GM18505 (cell line): Measurements from ENCODE around the gene CEP126.

Experiments
- ATAC-seq: cut with Tn5 transposase; IDR thresholded peaks from one replicate; pipeline ENCODE4 v1.9.1; 2021; ENCODE audit not compliant: unreplicated experiment
- POLR2A ChIP-seq: IDR thresholded peaks from 4 replicates; pipeline ENCODE4 v1.6.1; 2011; ENCODE audit warnings: borderline replicate concordance; ENCODE audit not compliant: insufficient read depth, insufficient read length; ENCODE audit errors: extremely low read depth

CEP126 gene

DNA sequence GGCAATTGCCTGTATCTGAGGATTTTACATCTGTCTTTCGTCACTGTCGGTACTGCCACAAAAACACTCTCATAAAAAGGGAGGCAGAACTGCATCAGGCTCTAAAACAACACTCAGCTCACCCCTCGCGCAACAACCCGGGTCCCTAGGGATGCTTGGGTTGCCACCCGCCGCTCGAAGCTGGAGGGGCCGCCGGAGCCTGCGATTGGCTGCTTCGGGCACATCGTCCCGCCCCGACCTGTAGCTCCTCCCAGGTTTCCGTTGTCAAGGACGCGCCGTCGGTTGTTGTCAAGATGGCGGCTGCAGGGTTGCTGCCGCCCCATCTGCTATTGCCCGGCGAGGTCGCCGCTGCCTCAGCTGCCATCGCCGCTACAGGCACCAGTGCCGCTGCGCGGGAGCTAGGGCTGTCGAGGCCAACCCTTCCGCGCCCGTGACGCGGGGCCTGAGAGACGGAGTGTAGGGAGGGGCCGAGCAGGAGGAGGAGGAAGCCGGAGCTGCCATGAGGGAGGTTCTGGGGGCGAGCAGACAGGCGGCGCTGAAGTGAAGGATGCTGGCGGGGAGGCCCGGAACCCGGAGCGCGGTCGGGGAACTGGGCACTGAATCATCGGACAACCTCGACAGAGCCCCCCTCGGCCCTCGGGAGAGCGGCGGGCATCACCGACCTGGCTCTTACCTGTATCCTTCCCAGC, at the start of gene CEP126:
CEP126 (plus strand) TSS at position 273 of the 689 bp plus-strand sequence; CDS start at position 548, 275 bp downstream.
- TF ChIP-seq POLR2A: no peak
- ATAC-seq: peak; percentile 100

- no peak for TF ChIP-seq POLR2A
- no peak for ATAC-seq
These were observed 48.0 kb upstream of the CEP126 start for GRCh38 chr11:101866619-101867491.

- ATAC-seq: no peak
These were observed 46.9 kb upstream of the CEP126 start for GRCh38 chr11:101867951-101868350.

DNA sequence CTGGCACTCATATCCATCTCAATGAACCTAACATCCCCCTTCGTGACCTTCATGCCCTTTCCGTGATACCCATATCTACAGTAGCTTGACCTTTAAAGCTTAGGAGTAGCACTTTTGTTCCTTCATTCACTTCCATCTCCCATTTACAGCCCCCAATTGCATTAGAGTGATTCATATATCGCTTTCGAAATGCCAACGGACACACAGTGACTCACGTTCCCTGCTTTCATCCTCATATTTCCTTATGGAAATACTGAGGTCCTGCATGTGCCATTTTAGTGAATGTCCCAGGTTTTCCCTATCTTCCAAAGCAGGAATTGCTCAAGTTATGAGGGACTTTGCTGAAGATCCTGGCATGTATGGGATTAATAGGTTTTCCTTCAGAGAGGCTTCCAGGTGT, 44.3 kb upstream of the CEP126 start:
- no peak for TF ChIP-seq POLR2A
- no peak for ATAC-seq

More at GRCh38 chr11:101867951-101868350, 46.9 kb upstream of the CEP126 start:
- TF ChIP-seq POLR2A: no peak

DNA sequence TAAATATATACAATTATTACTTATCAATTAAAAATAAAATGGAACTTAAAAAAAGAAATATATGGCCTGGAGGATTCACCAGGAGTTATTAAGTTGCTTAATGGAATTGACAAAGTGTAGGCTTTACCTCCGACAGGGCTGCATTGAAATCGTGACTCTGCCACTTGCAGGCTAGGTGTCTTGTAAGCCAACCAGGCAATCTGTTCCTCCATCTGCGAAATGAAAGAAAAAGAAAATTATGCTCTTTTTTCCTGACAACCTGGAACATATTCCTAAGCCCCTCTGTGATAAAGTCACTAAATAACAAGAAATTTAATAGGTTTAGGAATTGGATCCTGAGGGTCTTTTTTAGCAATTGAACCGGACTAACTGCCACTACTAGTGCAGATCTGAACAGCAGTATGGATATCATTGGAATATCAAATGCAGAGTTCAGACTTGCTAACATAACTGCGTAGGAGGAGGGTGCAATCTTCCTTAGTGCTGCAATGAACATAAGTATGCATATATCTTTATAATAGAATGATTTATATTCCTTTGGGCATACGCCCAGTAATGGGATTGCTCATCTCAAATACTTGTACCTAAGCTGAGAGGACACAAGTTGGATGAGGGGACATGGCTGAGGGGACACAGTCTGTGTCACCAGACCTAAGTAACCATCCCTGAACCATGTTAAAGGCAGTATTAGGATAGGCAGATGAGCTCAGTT, 42.5 kb upstream of the CEP126 start:
- no peak for ATAC-seq
- TF ChIP-seq POLR2A: no peak

DNA sequence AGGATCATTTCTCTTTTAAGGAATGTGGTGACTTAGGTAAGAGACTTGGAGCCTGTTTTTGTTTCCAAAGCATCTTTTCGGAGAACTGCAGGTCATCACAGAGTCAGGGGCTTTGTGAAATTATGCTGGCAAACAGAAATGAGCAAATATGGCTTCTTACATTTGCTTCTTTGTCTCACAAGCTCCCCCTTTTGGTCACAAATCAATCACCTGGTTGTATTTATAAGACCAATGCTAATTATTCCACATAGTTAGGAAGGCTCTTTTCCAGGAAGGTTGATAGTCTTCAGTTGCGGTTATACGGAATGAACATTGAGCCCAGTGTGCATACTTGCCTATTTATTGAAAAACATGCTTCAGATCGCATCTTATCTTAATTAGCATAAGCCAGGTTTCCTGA, 34.6 kb upstream of the CEP126 start:
- no peak for TF ChIP-seq POLR2A
- no peak for ATAC-seq

- no peak for TF ChIP-seq POLR2A
- ATAC-seq: no peak
These were observed 33.2 kb upstream of the CEP126 start for GRCh38 chr11:101881586-101881985.

DNA sequence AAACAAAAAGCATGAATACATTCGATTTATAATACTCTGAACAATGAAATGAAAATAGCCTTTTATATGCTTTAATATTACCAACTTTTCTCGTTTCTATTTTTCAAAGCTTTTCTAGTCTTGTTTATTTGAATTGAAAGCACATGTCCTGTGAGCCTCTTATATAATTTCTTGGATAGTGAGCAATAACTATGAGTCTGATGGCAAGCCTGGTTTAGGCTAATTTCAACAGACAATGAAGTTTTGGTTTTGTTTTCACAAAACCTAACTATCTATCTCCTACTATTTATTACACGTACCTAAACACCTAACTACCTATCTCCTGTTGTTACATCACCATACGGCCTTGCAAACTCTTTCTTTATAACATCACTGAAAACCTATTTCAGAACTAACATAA, 29.2 kb upstream of the CEP126 start:
- no peak for TF ChIP-seq POLR2A
- no peak for ATAC-seq

GRCh38 chr11:101889767-101890166, 25.0 kb upstream of the CEP126 start:
- no peak for ATAC-seq

DNA sequence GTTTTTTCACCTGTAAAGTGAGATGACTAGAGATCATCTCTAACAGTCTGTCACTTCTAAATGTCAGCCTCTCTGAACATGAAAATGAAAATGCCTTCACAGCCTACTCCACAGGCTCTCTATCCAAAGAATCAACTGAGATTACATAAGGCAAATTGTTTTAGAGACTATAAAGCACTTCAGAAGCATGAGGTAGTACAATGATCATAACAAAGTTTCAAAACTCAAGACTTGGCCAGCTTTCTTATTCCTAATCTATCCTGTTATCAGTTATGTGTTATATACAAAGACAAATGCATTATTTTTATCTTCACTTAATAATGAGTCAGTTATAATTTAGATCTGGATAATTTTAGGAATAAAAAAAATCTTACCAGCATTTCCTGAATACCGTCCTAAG, 20.3 kb upstream of the CEP126 start:
- TF ChIP-seq POLR2A: no peak
- ATAC-seq: no peak

More at GRCh38 chr11:101889767-101890166, 25.0 kb upstream of the CEP126 start:
- TF ChIP-seq POLR2A: no peak

DNA sequence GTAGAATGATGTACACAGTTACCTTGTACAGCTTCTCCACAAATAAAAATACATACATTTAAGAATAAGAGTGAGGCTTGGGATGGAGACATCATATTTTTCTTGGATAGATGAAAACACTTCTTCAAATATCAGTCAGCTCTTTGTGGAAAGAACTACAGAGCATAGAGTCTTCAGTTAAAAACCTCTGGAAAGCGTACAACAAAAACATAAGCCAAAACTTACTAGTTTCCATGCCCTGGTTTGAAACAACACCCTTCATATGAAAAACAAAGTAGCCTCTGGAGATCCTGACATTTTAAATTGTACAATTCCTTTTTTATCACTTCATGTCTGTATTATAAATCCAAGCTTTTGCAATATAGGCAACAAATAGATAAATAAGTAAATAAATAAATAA, 7.0 kb upstream of the CEP126 start:
- no peak for ATAC-seq
- TF ChIP-seq POLR2A: no peak

DNA sequence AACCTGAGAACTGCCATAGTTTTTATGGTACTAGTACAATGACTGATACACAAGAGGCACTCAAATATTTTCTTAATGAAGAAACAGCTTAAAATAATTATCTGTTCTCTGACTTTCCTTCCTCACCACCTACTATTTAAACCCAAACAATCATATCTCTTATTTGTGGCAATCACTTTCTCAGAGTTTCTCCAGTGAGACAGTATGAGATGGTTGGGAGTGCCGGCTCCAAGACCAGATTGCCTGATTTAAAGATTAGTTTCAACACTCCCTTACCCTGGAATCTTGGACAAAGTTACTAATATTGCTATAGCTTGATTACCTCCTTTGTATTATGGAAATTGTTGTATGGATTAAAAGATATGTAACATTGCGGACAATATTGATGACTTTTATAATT, 5.7 kb upstream of the CEP126 start:
- TF ChIP-seq POLR2A: no peak
- ATAC-seq: no peak

GRCh38 chr11:101912823-101913284, 2.0 kb upstream of the CEP126 start:
- ATAC-seq: no peak
- TF ChIP-seq POLR2A: no peak
